ENCODE data around the gene STIM1.
A peak's percentile ranks its signal among the peaks of the same experiment; 100 is the strongest.

STIM1 gene

DNA sequence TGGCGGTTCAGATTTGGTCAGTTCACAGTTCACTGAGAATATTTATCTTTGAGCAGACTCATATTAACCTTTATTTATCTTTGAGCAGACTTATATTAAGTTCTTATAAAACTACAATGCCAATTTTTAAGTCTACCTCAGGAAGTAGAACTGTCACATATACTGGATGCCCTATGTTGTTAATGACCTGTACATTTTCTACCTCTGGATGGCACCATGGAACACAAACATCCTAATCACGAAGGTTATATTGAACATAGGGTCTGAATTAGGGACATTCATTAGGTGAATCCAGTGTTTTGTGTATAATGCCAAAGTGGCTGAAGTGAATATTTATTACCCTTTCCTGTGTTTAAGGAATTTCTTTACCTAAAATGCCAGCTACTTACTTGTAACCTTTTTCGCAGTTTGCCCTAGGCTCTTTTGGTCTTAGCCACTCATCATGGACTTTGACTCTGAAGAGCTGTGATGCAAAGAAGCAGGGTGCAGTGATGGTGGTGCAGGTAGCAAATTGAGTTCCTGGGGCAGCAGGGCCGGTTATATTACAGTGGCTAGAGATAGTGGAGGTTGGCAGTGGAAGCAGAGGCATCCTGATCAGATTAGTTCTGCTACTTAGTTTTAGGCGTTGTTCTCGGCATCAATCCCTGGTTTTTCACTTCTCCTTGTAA lies 71.8 kb downstream of the STIM1 start:
- WGBS (ENCODE audit: extremely low coverage, insufficient coverage, low lambda C conversion rate) = no CpG with 5 or more reads among the region's 6 CpGs
- H3K9ac ChIP-seq (ENCODE audit: low read length) = no peak overlapping the region

DNA sequence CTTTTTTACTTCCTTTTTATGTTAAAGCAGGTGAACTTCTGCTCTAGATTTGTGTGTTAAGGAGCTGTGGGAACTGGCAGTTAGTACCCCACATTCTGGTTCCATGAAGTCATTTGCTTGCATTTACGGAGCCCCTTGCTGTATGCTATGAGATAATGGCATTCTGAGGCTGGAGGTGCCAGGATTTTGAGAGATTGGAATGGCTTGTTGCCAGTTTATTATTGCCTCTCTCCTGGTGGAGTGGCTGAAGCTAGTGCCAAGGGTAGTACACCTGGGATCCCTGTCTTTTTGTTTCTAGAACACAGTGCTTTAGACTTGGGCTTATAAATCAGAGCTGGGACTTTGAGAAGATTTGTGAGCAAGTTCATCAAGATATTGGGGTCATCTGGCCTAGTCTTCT lies 73.8 kb downstream of the STIM1 start:
- Histone ChIP-seq H3K56ac (ENCODE audit: low read length) (no peak overlapping the region), H3K4me3 (ENCODE audit: low read length) (no peak overlapping the region), H2BK5ac (ENCODE audit: low read length) (no peak overlapping the region), H3K4ac (ENCODE audit: low read depth, low read length) (no peak overlapping the region), H3K23ac (ENCODE audit: low read length) (no peak overlapping the region), H3K4me2 (ENCODE audit: low read length) (no peak overlapping the region), H2BK15ac (replicated peaks; ENCODE audit: low read depth) (no peak overlapping the region), H3K27me3 (ENCODE audit: insufficient read depth, low read length, poor library complexity) (no peaks in the 10 kb centered on the region), H3K9ac (ENCODE audit: low read length) (no peak overlapping the region), H3K36me3 (ENCODE audit: control insufficient read depth, insufficient read depth, low read length) (no peaks in the 10 kb centered on the region), H3K18ac (ENCODE audit: low read length) (no peak overlapping the region), H4K8ac (ENCODE audit: low read depth, low read length) (no peak overlapping the region), H4K5ac (ENCODE audit: low read length) (no peak overlapping the region), H2AK5ac (ENCODE audit: low read length) (no peak overlapping the region), H3K27ac (ENCODE audit: low read depth, low read length) (no peak overlapping the region), H2BK120ac (ENCODE audit: low read depth, low read length) (no peak overlapping the region), H3K4me1 (ENCODE audit: control insufficient read depth, low read depth, low read length) (no peaks in the 10 kb centered on the region), H3K79me1 (ENCODE audit: low read length) (no peaks in the 10 kb centered on the region), H3K79me2 (ENCODE audit: control insufficient read depth, insufficient read depth, low read length) (no peaks in the 10 kb centered on the region)
- no CpG with 5 or more reads among the region's 1 CpG for WGBS (ENCODE audit: extremely low coverage, insufficient coverage, low lambda C conversion rate)
- peak; percentile 37 for DNase-seq

More for the DNA sequence above, 71.8 kb downstream of the STIM1 start:
- Histone ChIP-seq H2BK120ac (ENCODE audit: low read depth, low read length) (no peak overlapping the region), H3K4ac (ENCODE audit: low read depth, low read length) (no peak overlapping the region), H3K18ac (ENCODE audit: low read length) (no peak overlapping the region), H3K36me3 (ENCODE audit: control insufficient read depth, insufficient read depth, low read length) (no peaks in the 10 kb centered on the region), H3K79me2 (ENCODE audit: control insufficient read depth, insufficient read depth, low read length) (no peaks in the 10 kb centered on the region), H4K8ac (ENCODE audit: low read depth, low read length) (no peak overlapping the region), H2BK15ac (replicated peaks; ENCODE audit: low read depth) (no peak overlapping the region), H4K5ac (ENCODE audit: low read length) (no peak overlapping the region), H2AK5ac (ENCODE audit: low read length) (no peak overlapping the region), H3K4me1 (ENCODE audit: control insufficient read depth, low read depth, low read length) (no peaks in the 10 kb centered on the region), H3K56ac (ENCODE audit: low read length) (no peak overlapping the region), H3K23ac (ENCODE audit: low read length) (no peak overlapping the region), H2BK5ac (ENCODE audit: low read length) (no peak overlapping the region), H3K79me1 (ENCODE audit: low read length) (no peaks in the 10 kb centered on the region), H3K27ac (ENCODE audit: low read depth, low read length) (no peak overlapping the region), H3K4me2 (ENCODE audit: low read length) (no peak overlapping the region), H3K27me3 (ENCODE audit: insufficient read depth, low read length, poor library complexity) (no peaks in the 10 kb centered on the region), H3K4me3 (ENCODE audit: low read length) (no peak overlapping the region)
- no peak for DNase-seq

DNA sequence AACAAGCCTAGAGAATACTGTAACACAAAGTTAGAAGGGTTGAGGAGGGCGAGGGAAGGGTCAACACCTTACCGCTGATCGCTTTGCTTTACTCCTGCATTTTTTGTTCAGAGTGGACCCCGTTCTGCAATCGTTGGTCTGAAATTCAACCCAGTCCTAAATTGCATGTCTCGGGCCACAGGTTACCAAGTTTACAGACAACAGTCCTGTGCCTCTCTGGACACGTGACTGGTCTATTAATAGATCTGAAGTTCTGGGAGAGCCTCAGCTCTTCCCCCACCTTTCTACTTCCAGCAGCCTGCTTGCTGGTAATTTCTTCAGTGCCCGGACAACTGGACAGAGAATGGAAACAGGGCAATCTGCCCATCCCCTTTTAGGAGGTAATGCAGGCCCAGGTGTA lies 74.2 kb downstream of the STIM1 start:
- WGBS (ENCODE audit: extremely low coverage, insufficient coverage, low lambda C conversion rate) = no CpG with 5 or more reads among the region's 8 CpGs
- Histone ChIP-seq H4K8ac (ENCODE audit: low read depth, low read length) (no peak overlapping the region), H2BK120ac (ENCODE audit: low read depth, low read length) (no peak overlapping the region), H3K27me3 (ENCODE audit: insufficient read depth, low read length, poor library complexity) (no peaks in the 10 kb centered on the region), H3K23ac (ENCODE audit: low read length) (no peak overlapping the region), H3K79me2 (ENCODE audit: control insufficient read depth, insufficient read depth, low read length) (no peaks in the 10 kb centered on the region), H3K18ac (ENCODE audit: low read length) (no peak overlapping the region), H3K4ac (ENCODE audit: low read depth, low read length) (no peak overlapping the region), H3K4me3 (ENCODE audit: low read length) (no peak overlapping the region), H4K5ac (ENCODE audit: low read length) (no peak overlapping the region), H3K27ac (ENCODE audit: low read depth, low read length) (no peak overlapping the region), H3K36me3 (ENCODE audit: control insufficient read depth, insufficient read depth, low read length) (no peaks in the 10 kb centered on the region), H3K4me1 (ENCODE audit: control insufficient read depth, low read depth, low read length) (no peaks in the 10 kb centered on the region), H2BK15ac (replicated peaks; ENCODE audit: low read depth) (no peak overlapping the region), H3K9ac (ENCODE audit: low read length) (no peak overlapping the region), H3K79me1 (ENCODE audit: low read length) (no peaks in the 10 kb centered on the region), H3K56ac (ENCODE audit: low read length) (no peak overlapping the region), H2AK5ac (ENCODE audit: low read length) (no peak overlapping the region), H3K4me2 (ENCODE audit: low read length) (no peak overlapping the region), H2BK5ac (ENCODE audit: low read length) (no peak overlapping the region)
- no peak for DNase-seq

DNA sequence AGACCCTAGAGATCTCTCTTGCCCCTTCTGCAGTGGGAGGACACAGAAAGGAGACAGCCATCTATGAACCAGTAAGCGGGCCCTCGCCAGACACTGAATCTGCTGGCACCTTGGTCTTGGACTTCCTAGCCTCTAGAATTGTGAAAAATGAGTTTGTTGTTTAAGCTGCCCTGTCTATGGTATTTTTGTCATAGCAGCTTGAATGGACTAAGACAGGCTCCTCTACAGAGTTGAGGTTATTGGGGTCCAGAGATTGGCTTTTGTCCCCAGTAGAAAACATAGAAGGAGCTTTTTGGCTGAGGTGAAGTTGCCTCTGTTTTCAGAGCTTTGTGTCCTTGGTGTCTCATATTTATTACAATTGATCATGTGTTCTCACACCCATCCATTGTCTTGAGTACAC lies 77.2 kb downstream of the STIM1 start:
- Histone ChIP-seq H3K27ac (ENCODE audit: low read depth, low read length) (no peak overlapping the region), H3K4ac (ENCODE audit: low read depth, low read length) (no peak overlapping the region), H3K79me1 (ENCODE audit: low read length) (no peaks in the 10 kb centered on the region), H3K4me1 (ENCODE audit: control insufficient read depth, low read depth, low read length) (no peaks in the 10 kb centered on the region), H3K23ac (ENCODE audit: low read length) (no peak overlapping the region), H3K36me3 (ENCODE audit: control insufficient read depth, insufficient read depth, low read length) (no peaks in the 10 kb centered on the region), H3K27me3 (ENCODE audit: insufficient read depth, low read length, poor library complexity) (no peaks in the 10 kb centered on the region), H2AK5ac (ENCODE audit: low read length) (no peak overlapping the region), H2BK5ac (ENCODE audit: low read length) (no peak overlapping the region), H3K4me3 (ENCODE audit: low read length) (no peak overlapping the region), H2BK120ac (ENCODE audit: low read depth, low read length) (no peak overlapping the region), H2BK15ac (replicated peaks; ENCODE audit: low read depth) (no peak overlapping the region), H3K9ac (ENCODE audit: low read length) (no peak overlapping the region), H3K4me2 (ENCODE audit: low read length) (no peak overlapping the region), H4K5ac (ENCODE audit: low read length) (no peak overlapping the region), H3K56ac (ENCODE audit: low read length) (no peak overlapping the region), H3K18ac (ENCODE audit: low read length) (no peak overlapping the region), H4K8ac (ENCODE audit: low read depth, low read length) (no peak overlapping the region), H3K79me2 (ENCODE audit: control insufficient read depth, insufficient read depth, low read length) (no peaks in the 10 kb centered on the region)
- DNase-seq = no peak
- no CpG with 5 or more reads among the region's 2 CpGs for WGBS (ENCODE audit: extremely low coverage, insufficient coverage, low lambda C conversion rate)

DNA sequence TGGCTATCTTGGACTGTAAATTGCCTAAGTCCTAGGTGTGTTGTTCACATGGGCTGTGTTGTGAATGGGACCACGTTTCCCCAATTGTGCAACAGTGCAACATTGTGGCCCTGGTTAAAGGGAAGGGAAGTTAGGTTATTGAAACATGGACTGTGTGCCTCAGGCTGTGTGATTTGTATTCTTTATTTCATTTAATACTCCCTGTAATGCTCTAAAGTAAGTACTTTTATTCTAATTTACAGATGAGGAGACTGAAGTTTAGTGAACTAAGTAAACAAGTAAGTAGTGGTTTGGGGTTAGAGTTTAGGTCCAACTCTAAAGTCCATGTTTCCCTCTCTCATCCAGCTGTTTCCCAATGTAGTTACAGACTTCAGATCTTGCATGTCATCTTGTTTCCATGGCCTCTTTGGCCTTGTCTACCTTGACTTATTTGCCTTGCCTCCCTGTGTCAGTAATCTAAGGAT lies 77.7 kb downstream of the STIM1 start:
- Histone ChIP-seq H3K27me3 (ENCODE audit: insufficient read depth, low read length, poor library complexity) (no peaks in the 10 kb centered on the region), H3K27ac (ENCODE audit: low read depth, low read length) (no peak overlapping the region), H3K23ac (ENCODE audit: low read length) (no peak overlapping the region), H2AK5ac (ENCODE audit: low read length) (no peak overlapping the region), H2BK5ac (ENCODE audit: low read length) (no peak overlapping the region), H3K18ac (ENCODE audit: low read length) (no peak overlapping the region), H3K56ac (ENCODE audit: low read length) (no peak overlapping the region), H4K5ac (ENCODE audit: low read length) (no peak overlapping the region), H3K4me1 (ENCODE audit: control insufficient read depth, low read depth, low read length) (no peaks in the 10 kb centered on the region), H2BK15ac (replicated peaks; ENCODE audit: low read depth) (no peak overlapping the region), H3K79me2 (ENCODE audit: control insufficient read depth, insufficient read depth, low read length) (no peaks in the 10 kb centered on the region), H2BK120ac (ENCODE audit: low read depth, low read length) (no peak overlapping the region), H4K8ac (ENCODE audit: low read depth, low read length) (no peak overlapping the region), H3K36me3 (ENCODE audit: control insufficient read depth, insufficient read depth, low read length) (no peaks in the 10 kb centered on the region), H3K4me3 (ENCODE audit: low read length) (no peak overlapping the region), H3K4ac (ENCODE audit: low read depth, low read length) (no peak overlapping the region), H3K9ac (ENCODE audit: low read length) (no peak overlapping the region), H3K4me2 (ENCODE audit: low read length) (no peak overlapping the region), H3K79me1 (ENCODE audit: low read length) (no peaks in the 10 kb centered on the region)
- WGBS (ENCODE audit: extremely low coverage, insufficient coverage, low lambda C conversion rate) = no CpG with 5 or more reads among the region's 1 CpG
- DNase-seq = no peak

DNA sequence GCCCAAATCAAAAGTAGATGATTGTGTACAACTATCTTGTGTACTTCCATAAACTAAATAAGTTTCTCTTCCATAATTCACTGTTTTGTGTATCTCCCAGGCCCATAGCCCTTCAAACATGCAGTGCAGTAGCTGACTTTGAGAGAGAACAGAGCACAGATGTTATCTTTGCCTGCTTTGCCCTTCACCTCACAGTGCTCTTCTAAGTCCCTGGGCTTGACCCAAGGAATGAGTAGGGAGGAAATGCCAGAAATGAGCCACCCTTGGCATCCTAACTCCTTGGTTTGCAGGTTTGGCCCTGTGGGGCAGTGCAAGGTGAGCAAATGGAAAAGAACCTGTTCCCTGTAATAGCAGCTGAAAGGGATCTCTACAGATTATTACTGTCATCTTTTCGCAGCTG lies 79.2 kb downstream of the STIM1 start:
- Histone ChIP-seq H3K4me2 (ENCODE audit: low read length) (no peak overlapping the region), H3K9ac (ENCODE audit: low read length) (no peak overlapping the region), H4K5ac (ENCODE audit: low read length) (no peak overlapping the region), H3K4me1 (ENCODE audit: control insufficient read depth, low read depth, low read length) (no peaks in the 10 kb centered on the region), H3K79me1 (ENCODE audit: low read length) (no peaks in the 10 kb centered on the region), H3K79me2 (ENCODE audit: control insufficient read depth, insufficient read depth, low read length) (no peaks in the 10 kb centered on the region), H3K27ac (ENCODE audit: low read depth, low read length) (no peak overlapping the region), H2BK120ac (ENCODE audit: low read depth, low read length) (no peak overlapping the region), H3K56ac (ENCODE audit: low read length) (no peak overlapping the region), H3K4me3 (ENCODE audit: low read length) (no peak overlapping the region), H4K8ac (ENCODE audit: low read depth, low read length) (no peak overlapping the region), H3K18ac (ENCODE audit: low read length) (no peak overlapping the region), H2BK5ac (ENCODE audit: low read length) (no peak overlapping the region), H3K27me3 (ENCODE audit: insufficient read depth, low read length, poor library complexity) (no peaks in the 10 kb centered on the region), H3K23ac (ENCODE audit: low read length) (no peak overlapping the region), H2AK5ac (ENCODE audit: low read length) (no peak overlapping the region), H3K4ac (ENCODE audit: low read depth, low read length) (no peak overlapping the region), H3K36me3 (ENCODE audit: control insufficient read depth, insufficient read depth, low read length) (no peaks in the 10 kb centered on the region), H2BK15ac (replicated peaks; ENCODE audit: low read depth) (no peak overlapping the region)
- no CpG with 5 or more reads among the region's 1 CpG for WGBS (ENCODE audit: extremely low coverage, insufficient coverage, low lambda C conversion rate)
- DNase-seq = no peak

Data from mesendoderm (in vitro differentiated cells).